Measurements from ENCODE around the gene NUDCD2. TPM values are rescaled to one million over a fixed set of nuclear protein-coding genes. Genes with fewer than 3 reads are reported as not detected.
"Not testable (repeated sequence)": the region's sequence is repeated elsewhere in the genome, so short reads cannot be mapped to it uniquely, and the experiment has no call there.

Gene NUDCD2
- polyA plus RNA-seq, 1 donor, result 35.4 TPM

DNA sequence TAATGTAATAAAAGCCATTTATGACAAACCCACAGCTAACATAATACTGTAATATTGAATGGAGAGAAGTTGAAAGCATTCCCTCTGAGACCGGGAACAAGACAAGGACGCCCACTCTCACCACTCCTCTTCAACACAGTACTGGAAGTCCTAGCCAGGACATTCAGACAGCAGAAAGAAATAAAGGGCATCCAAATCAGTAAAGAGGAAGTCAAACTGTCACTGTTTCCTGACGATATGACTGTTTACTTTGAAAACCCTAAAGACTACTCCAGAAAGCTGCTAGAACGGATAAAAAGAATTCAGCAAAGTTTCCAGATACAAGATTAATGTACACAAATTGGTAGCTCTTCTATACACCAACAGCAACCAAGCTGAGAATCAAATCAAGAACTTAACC, 33.8 kb downstream of the NUDCD2 start:
- not testable (repeated sequence) for DNase-seq (ENCODE audit: low read depth)

DNA sequence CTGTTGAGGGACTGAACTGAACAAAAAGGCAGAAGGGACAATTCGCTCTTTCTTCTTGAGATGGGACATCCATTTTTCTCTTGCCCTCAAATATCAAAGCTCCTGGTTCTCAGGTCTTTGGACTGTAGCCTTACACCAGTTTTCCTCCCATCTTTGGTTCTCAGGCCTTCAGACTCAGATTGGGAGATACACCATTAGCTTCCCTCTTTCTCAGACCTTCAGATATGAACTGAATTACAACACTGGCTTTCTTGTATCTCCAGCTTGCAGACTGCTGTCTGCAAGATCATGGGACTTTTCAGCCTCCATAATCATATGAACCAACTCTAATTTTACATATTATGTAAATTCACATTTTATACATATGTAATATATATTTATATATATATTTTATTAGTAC, 35.1 kb downstream of the NUDCD2 start:
- DNase-seq (ENCODE audit: low read depth), result no peak

DNA sequence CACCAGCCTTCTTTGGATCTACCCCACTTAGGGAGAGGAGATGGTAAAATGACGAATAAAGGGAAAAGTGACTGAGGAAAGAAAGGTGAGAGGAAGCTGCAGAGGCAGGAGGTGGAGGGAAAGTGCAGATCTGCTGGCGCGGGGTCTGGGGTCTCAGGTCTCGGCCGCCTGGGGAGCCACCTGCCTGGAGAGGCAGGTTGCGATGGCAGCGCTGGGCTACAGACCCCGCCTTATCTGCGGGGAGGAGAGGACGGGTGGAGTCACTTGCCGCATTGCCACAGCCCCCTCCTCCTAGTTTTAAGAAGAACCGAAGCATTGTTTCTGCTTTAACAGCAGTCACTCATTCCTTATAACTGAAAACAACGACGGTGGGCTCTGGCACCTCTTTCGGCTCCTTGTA, 44.2 kb downstream of the NUDCD2 start:
- not testable (repeated sequence) for DNase-seq (ENCODE audit: low read depth)

DNA sequence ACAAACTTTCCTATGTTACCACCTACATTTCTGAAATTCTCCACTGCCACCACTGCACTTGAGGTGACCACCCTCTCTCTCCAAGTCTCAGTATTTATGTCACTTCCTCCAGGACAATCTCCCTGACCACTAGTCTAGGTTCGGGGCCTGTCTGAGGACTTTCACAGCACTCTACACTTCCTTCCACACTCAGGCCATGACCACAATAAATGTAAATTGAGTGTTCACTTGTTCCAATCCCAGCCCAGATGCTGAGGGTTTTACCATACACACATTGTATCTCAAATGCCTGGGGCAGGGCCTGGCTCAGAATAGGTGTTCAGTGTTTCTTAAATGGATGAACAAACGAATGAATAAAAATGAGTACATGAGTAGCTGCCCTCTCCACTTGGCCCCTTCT, 49.4 kb downstream of the NUDCD2 start:
- no peak for DNase-seq (ENCODE audit: low read depth)

DNA sequence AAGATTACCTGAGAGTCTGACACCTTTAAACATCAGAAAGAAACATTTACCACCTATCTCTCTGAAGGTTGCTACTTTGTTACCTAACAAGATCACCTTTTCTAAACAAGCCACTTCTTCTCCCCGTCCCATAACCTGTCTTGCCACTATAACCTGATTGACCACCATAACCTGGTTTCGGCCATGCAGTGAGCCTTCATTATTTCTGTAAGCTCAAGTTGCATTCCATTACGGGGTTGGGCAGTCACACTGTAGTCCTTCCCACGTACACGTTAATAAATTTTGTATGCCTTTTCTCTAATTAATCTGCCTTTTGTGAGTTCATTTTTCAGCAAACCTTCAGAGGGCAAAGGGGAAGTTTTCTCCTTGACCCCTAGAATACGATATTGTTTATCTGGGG, 50.5 kb downstream of the NUDCD2 start:
- DNase-seq (ENCODE audit: low read depth), result no peak

DNA sequence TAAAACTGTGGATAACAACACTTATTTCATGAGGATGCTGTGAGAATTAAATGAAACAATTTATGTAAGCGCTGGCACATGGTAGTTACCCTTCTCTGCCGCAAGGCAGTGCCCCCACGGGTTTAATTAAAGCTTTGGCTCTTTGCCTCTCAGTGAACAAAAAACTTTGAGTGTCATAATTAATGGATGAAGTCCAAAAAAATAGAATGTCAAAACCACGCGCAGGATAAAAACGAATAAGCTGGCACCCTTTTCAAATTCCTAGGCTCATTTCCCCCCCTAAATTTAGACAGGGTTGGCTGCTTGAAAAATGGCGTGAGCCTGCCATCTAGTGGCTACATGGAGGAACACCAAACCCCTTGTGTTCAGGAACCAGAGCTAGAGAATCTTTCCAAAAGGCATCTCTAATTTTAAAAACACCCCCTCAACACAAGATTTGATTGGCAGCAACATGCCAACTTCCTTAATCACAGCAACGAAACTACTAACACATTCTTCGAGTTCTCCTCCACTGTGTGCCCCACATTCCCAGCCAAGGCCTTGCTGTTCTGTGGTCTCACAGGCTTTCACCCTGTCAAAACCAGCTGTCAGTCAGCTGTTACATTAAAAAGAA, 51.5 kb downstream of the NUDCD2 start:
- peak; percentile 36 for DNase-seq (ENCODE audit: low read depth)

DNA sequence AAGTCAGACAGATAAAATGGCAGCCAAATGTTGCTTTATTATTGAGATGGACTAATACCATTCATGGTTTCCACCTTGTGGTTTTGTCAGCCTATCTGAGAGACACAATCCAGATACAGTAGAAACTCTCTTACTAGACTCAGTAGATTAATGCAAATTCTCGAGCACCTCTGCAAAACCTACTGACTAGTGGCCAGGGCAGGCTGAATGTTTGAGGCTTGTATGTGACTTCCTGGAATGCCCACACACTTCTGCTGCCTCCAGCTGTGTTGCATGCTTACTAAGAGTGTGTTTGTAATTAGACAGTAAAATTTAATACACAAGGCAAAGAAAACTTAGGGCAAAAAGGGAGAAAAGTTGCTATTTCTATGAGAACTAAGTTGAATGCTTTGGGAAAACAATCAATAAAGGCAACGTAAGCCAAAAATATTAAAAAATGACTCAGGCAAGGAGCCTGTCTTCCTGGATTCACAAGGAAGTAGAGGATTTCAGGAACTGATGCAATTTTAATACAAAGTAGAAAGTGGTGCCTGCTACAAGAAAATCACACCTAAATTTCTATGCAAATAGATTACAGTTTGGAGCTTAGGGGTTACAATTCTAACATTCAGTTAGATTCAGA, 52.8 kb downstream of the NUDCD2 start:
- no peak for DNase-seq (ENCODE audit: low read depth)

DNA sequence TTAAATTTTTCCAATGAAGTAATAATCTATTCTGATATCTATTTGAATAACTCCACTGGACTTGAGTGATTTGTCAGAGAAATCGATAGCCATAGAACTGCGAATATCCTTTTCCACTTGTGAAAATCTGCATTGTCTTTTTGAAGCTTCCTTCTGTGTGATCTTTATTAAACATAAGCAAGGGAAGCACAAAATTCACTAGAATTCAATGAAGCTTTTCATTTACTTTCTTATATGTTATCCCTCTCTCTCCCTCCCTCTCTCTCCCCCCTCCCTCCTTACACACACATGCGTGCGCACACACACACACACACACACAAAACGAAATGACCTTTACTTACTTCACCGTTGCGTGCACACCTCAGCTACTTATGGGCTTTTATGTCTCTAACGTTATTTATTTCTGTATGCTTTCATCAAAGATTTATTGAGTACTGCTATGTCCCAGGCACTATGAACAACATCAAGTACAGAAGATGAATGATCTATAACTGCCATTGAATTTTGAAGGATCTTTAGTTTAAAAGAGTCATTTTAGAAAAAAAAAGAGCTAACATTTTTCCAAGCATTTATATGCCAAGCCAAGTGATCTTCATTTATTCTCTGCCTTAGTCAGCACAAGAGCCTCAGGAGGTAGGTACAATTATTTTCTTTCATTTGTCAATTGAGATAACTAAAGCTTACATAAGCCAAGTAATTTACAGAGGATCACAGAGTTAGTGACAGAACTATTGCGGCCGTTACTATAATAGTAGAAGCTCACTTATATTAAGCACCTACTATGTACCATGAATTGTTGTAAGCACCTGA, 55.3 kb downstream of the NUDCD2 start:
- no peak for DNase-seq (ENCODE audit: low read depth)

DNA sequence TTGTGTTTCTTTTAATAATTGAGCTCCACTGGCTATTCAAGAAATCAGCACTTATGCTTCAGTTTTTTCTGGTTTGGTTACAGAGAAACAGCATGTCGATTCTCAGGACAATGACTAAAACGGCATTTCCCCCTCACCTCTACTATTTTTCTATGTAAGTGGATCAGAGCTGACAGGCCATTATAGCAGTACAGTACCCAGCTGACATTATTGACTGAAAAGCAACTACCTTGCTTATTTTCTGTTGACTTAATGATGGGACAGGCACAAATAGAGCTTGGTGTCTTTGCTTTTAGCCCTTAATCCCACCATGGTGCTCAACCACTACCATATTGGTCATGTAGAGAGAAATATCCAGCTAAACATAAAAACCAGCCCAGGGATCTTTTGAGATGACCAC, 57.9 kb downstream of the NUDCD2 start:
- no peak for DNase-seq (ENCODE audit: low read depth)

DNA sequence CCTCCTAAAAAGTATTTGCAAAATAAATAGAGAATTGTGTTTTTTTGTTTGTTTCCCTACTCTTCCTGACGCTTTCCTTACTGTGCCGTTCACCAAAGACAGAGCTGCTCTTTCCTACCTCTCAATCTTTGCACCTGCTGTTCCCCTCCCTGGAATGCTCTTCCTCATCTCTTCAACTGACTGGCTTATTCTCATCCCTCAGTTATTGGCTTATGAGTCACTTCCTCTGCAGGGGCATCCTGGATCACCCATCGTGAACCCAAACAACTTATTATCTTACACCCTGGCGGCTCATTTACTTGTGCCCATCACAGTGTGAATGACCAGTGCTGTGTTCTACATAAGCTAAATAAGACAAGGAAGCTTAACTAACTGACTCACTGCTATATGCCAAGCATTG, 58.6 kb downstream of the NUDCD2 start:
- no peak for DNase-seq (ENCODE audit: low read depth)

DNA sequence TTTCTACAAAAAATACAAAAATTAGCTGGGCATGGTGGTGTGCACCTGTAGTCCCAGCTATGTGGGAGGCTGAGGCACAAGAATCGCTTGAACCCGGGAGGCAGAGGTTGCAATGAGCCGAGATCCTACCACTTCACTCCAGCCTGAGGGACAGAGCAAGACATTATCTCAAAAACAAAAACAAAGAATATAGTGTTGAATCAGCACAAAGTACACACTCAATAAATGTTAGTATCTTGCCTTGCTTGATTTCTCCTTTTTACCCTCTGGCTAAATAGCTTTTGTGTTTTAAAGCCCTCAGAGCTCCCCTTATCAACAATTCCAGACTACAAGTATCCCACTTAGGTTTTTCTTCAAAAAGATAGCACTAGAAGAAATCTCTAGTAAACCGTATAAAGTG, 60.0 kb downstream of the NUDCD2 start:
- no peak for DNase-seq (ENCODE audit: low read depth)

DNA sequence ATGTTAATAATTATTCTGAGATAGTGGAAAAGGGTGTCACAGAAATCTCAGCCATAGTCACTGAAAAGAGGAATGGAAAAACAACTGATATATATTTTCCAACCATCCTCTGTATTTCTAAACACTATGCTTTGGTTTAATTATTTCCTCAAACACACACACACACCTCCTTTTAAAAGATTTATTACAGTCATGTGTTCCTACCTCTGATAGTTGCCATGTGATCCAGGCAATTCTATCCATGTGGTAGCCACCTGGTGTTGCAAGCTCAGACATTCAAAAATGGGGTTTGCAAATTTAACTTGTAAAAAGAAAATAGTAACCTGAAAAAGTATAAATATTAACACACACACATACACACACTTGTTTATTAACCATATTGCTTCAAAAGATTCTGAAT, 62.5 kb downstream of the NUDCD2 start:
- no peak for DNase-seq (ENCODE audit: low read depth)

DNA sequence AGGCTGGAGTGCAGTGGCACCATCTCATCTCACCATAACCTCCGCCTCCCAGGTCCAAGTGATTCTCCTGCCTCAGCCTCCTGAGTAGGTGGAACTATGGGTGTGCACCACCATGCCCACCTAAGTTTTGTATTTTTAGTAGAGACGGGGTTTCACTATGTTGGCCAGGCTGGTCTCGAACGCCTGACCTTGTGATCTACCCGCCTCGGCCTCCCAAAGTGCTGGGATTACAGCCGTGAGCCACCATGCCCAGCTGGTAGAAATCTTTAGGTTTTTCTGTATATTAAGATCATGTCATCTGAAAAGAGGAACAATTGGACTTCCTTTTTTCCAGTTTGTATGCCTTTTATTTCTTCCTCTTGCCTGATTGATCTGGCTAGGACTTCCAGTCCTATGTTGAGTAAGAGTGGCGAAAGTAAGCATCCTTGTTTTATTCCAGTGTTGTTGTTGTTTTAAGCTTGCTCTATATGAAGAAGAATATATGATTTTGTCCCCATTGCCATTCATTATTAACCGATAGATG, 63.0 kb downstream of the NUDCD2 start:
- not testable (repeated sequence) for DNase-seq (ENCODE audit: low read depth)

Other genes starting within 250 kb of the NUDCD2 start
- 356 TPM for gene CCNG1, start 22.5 kb downstream of the NUDCD2 start, polyA plus RNA-seq (ENCODE audit: insufficient read length)
- gene HMMR, start 530 bp upstream of the NUDCD2 start, polyA plus RNA-seq (ENCODE audit: insufficient read length), result 8.6 TPM
- 47.1 TPM for gene MAT2B, start 45.5 kb upstream of the NUDCD2 start, polyA plus RNA-seq (ENCODE audit: insufficient read length)